Calu3 (cell line): ENCODE results near the gene KIAA0930. TPM values are rescaled to one million over a fixed set of nuclear protein-coding genes. Genes with fewer than 3 reads are reported as not detected.

Experiments
- BruUV-seq: library from RNA; stranded (reverse); fragments of 400-500 nt; replicated peaks from 2 replicates; lab custom pipeline; 2021; lab: Mats Ljungman, UMichigan
- CTCF ChIA-PET: fragments of 300-600 bp; sonication (Branson Sonifier 250); formaldehyde crosslinking; loops from one replicate; lab custom pipeline; 2022; ENCODE audit warnings: antibody characterized with exemption; lab: Charles Lee
- DNase-seq: peaks from one replicate; pipeline ENCODE4 v3.0.0; 2022
- H3K27ac Mint-ChIP-seq: one replicate; pipeline ENCODE4 v1.8.0; 2022; ENCODE audit warnings: mixed read lengths; ENCODE audit not compliant: unreplicated experiment
- H3K27me3 Mint-ChIP-seq: one replicate; pipeline ENCODE4 v1.8.0; 2022; ENCODE audit warnings: mixed read lengths; ENCODE audit not compliant: unreplicated experiment
- H3K36me3 Mint-ChIP-seq: one replicate; pipeline ENCODE4 v1.8.0; 2022; ENCODE audit warnings: mild to moderate bottlenecking, moderate library complexity, mixed read lengths; ENCODE audit not compliant: insufficient read depth, unreplicated experiment
- H3K4me1 Mint-ChIP-seq: one replicate; pipeline ENCODE4 v1.8.0; 2022; ENCODE audit warnings: mild to moderate bottlenecking, low read depth, mixed read lengths; ENCODE audit not compliant: unreplicated experiment
- H3K4me3 Mint-ChIP-seq: one replicate; pipeline ENCODE4 v1.8.0; 2022; ENCODE audit warnings: mild to moderate bottlenecking, low read depth, moderate library complexity, mixed read lengths; ENCODE audit not compliant: unreplicated experiment
- H3K9me3 Mint-ChIP-seq: one replicate; pipeline ENCODE4 v1.8.0; 2022; ENCODE audit warnings: low read depth, mixed read lengths; ENCODE audit not compliant: unreplicated experiment
- intact Hi-C: fragments of 100-400 bp; cut with micrococcal nuclease; formaldehyde crosslinking; loops from one replicate; pipeline ENCODE4 v1.10.0; 2022; ENCODE audit not compliant: unreplicated experiment
- total RNA-seq: library from RNA; stranded (reverse); gene quantifications from 2 replicates; pipeline ENCODE4 v1.2.3, GENCODE V29; 2022
- TF ChIP-seq, protein P1 (sequence below): fragments of 200-600 bp; IDR thresholded peaks from one replicate; pipeline ENCODE4 v1.8.0; 2022; ENCODE audit warnings: antibody characterized with exemption; ENCODE audit not compliant: unreplicated experiment

KIAA0930 gene
- total RNA-seq, 1 experiment from 2014 or later = 56.8 TPM

DNA sequence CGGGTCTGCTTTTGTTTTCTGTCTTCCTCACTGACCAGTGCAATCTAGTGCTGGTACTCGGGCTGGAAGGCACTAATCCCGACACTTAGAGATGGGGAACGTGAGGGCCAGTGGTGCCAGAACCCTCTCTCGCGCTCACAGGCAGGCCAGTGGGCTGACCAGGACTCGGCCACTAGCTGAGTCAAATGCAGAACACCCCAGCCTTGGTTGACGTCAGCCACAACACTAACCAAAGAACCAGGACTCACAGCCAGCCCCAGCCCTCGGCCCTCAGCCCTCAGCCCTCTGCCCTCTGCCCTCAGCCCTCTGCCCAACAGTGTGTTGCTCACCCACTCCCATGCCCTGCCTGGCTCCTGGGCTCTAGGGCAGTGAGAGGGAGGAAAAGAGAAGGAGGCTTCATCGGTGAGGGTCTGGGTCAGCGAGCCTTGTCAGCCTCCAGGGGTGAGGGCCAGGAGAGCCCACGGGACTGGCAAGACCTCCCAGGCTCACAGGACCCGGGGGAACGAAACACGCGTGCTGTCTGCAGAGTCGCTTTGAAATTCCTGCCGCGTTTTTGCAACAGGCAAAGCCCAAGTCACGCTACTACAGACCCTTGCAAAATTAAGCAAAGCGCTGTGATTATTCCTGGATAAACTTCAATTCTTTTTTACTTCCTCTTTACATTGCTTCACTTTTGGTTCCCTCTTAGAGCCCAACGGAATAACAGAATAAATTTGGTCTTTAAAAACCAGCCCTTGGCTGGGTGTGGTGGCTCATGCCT is 27.5 kb downstream of the KIAA0930 start:
- H3K27me3 Mint-ChIP-seq = no peaks in the 10 kb centered on the region
- TF ChIP-seq, protein P1, sequence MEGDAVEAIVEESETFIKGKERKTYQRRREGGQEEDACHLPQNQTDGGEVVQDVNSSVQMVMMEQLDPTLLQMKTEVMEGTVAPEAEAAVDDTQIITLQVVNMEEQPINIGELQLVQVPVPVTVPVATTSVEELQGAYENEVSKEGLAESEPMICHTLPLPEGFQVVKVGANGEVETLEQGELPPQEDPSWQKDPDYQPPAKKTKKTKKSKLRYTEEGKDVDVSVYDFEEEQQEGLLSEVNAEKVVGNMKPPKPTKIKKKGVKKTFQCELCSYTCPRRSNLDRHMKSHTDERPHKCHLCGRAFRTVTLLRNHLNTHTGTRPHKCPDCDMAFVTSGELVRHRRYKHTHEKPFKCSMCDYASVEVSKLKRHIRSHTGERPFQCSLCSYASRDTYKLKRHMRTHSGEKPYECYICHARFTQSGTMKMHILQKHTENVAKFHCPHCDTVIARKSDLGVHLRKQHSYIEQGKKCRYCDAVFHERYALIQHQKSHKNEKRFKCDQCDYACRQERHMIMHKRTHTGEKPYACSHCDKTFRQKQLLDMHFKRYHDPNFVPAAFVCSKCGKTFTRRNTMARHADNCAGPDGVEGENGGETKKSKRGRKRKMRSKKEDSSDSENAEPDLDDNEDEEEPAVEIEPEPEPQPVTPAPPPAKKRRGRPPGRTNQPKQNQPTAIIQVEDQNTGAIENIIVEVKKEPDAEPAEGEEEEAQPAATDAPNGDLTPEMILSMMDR = no peak
- intact Hi-C loops = no loop called here
- peaks cover 16% of the 10 kb centered on the region for H3K36me3 Mint-ChIP-seq
- no peak overlapping the region for H3K4me3 Mint-ChIP-seq
- CTCF ChIA-PET = interaction anchor here (1.1 kb wide), 1 partner anchor 16 kb away, joined by 3 read pairs; no protein-coding TSS in a partner anchor
- DNase-seq = no peak
- no peak overlapping the region for H3K27ac Mint-ChIP-seq
- BruUV-seq = no TSS peak
- no peaks in the 10 kb centered on the region for H3K9me3 Mint-ChIP-seq
- H3K4me1 Mint-ChIP-seq = no peaks in the 10 kb centered on the region

DNA sequence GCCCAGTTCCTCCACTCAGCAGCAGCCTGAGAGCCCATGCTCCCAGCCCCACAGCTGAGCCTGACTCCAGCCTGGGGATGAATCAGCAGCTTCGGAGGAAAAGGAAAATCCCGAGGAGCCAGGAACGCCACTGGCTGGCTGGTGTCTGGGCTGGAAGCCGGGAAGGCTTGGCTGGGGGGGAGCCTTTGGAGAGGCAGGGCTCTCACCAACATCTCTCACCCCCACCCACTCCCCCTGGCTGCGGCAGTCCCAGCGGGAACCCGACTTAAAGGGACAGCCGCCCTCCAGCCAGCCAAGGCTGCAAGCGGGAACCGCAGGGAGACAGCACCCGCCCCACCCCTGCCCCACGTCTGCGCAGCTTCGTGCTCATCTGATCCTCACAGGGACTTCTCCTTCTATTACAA is 28.4 kb downstream of the KIAA0930 start:
- CTCF ChIA-PET = interaction anchor here (1.1 kb wide), 1 partner anchor 15 kb away, joined by 3 read pairs; no protein-coding TSS in a partner anchor
- Mint-ChIP-seq H3K27ac (no peak overlapping the region), H3K27me3 (no peaks in the 10 kb centered on the region), H3K4me3 (no peak overlapping the region), H3K36me3 (peaks cover 17% of the 10 kb centered on the region), H3K9me3 (no peaks in the 10 kb centered on the region), H3K4me1 (no peaks in the 10 kb centered on the region)
- BruUV-seq = no TSS peak
- intact Hi-C loops = no loop called here
- no peak for DNase-seq
- TF ChIP-seq, protein P1 = no peak

DNA sequence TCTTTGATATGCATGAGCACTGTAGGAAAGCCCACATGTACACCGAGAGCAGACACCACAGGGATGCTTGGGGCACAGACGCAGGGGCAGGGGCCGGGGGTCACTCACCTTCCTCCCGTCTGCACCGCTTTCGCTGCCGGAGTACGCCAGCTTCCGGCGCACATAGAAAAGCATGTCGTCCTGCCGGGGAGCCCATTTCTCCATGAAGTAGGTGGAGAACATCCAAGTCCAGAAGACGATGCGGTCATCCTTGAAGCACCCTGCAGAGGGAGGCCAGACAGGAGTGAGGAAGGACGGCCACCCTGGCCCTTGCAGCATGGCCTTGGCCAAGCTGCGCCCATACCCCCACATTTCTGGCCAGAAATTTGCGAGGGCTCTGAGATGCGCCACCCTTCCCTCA is 28.8 kb downstream of the KIAA0930 start:
- no peak overlapping the region for H3K27ac Mint-ChIP-seq
- peaks cover 17% of the 10 kb centered on the region for H3K36me3 Mint-ChIP-seq
- DNase-seq = no peak
- intact Hi-C loops = no loop called here
- BruUV-seq = no TSS peak
- H3K4me1 Mint-ChIP-seq = no peaks in the 10 kb centered on the region
- TF ChIP-seq, protein P1 = no peak
- no peak overlapping the region for H3K4me3 Mint-ChIP-seq
- H3K27me3 Mint-ChIP-seq = no peaks in the 10 kb centered on the region
- CTCF ChIA-PET = interaction anchor here (1.1 kb wide), 1 partner anchor 14 kb away, joined by 3 read pairs; no protein-coding TSS in a partner anchor
- H3K9me3 Mint-ChIP-seq = no peaks in the 10 kb centered on the region

DNA sequence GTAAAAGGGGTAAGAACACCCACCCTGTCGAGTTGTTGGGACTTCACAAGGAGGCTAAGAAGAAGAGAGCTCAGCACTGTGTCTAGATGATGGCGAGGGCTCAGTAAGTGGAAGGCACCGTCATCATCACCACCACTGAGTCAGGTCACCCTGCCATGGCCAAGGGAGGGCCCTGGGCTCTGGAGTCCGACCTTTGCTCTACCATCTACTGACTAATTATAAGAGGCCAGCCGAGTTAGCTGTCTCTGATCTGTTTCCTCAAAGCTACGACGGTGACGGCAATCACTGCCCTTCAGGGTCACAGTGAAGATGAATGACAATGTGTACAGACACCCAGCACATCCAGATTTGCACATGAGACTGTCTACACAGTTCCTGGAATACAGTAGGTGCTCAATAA is 29.3 kb downstream of the KIAA0930 start:
- no TSS peak for BruUV-seq
- DNase-seq = no peak
- Mint-ChIP-seq H3K27ac (no peak overlapping the region), H3K4me3 (no peak overlapping the region), H3K4me1 (no peaks in the 10 kb centered on the region), H3K36me3 (peaks cover 17% of the 10 kb centered on the region), H3K9me3 (no peaks in the 10 kb centered on the region), H3K27me3 (no peaks in the 10 kb centered on the region)
- intact Hi-C loops = no loop called here
- CTCF ChIA-PET = no interaction called here
- TF ChIP-seq, protein P1 = no peak
